A549 (cell line): ENCODE data around the gene EPB41L4B.

ENCODE experiments used
- CTCF ChIP-seq: fragments of >200 bp; sonication (Bioruptor Twin); formaldehyde crosslinking; IDR thresholded peaks from 3 replicates; pipeline ENCODE4 v1.5.1; 2016
- NFE2L2 ChIP-seq: fragments of 150-350 bp; conservative IDR thresholded peaks from 2 replicates; pipeline ENCODE4 v1.6.1; 2014; ENCODE audit warnings: low read length
- REST ChIP-seq: fragments of 200-600 bp; sonication (generic); IDR thresholded peaks from 2 replicates; pipeline ENCODE4 v1.6.1; 2016; ENCODE audit warnings: antibody characterized with exemption, mild to moderate bottlenecking, moderate library complexity
- TF ChIP-seq, protein P1 (sequence below): IDR thresholded peaks from 2 replicates; pipeline ENCODE4 v1.6.1; 2012

GRCh38 chr9:109351032-109351431 is 30.2 kb upstream of the EPB41L4B start:
- TF ChIP-seq CTCF (no peak), REST (no peak), NFE2L2 (no peak)
- TF ChIP-seq, protein P1, sequence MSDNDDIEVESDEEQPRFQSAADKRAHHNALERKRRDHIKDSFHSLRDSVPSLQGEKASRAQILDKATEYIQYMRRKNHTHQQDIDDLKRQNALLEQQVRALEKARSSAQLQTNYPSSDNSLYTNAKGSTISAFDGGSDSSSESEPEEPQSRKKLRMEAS: no peak
